ENCODE measurements around the gene CNOT4.
"Not testable (repeated sequence)": the region's sequence is repeated elsewhere in the genome, so short reads cannot be mapped to it uniquely, and the experiment has no call there.

Gene CNOT4

GRCh38 chr7:135512135-135512887 is 2.4 kb upstream of the CNOT4 start:
- peak; percentile 84 for DNase-seq (ENCODE audit: low spot score)

GRCh38 chr7:135510592-135511183 is 786 bp upstream of the CNOT4 start:
- peak; percentile 17 for DNase-seq (ENCODE audit: low spot score)

- DNase-seq (ENCODE audit: low spot score), result peak; percentile 82
These were observed 388 bp downstream of the CNOT4 start for GRCh38 chr7:135509589-135509838.

DNA sequence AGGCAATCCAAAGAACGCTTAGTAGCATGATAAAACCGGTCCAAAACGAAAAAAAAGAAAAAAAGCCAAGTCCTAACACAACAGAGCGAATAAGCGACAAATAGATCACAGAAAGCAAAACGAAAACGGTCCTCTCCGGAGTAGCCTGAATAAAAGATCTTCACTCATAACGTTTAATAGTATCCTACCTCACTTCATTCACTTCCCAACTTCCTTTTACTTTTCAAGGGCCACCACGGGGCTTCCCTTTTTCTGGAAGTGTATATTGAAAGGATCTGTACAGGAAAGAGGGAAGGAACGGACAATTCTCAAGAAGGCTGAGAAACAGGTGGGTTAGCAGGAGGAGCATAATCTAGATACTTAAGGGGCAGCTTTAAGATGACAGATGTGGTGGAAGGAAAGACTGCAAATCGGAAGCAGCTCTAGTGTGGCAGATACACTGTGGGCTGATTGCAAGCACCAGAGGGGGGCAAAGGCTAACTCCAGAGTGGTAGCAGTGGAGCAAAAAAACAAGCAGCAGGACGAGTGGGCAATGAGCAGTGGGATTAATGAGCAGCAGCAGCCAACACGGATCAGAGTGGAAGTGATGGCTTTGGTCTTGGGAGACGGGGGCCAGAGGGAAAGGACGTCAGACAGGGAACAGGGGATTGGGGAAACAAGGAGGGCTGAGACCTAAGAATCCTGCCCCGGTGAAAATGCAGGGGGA is 866 bp downstream of the CNOT4 start:
- DNase-seq (ENCODE audit: low spot score), result peak; percentile 44

- no peak for DNase-seq (ENCODE audit: low spot score)
These were observed 8.5 kb downstream of the CNOT4 start for GRCh38 chr7:135501402-135501801.

- no peak for DNase-seq (ENCODE audit: low spot score)
These were observed 10.1 kb downstream of the CNOT4 start for GRCh38 chr7:135499818-135500217.

DNA sequence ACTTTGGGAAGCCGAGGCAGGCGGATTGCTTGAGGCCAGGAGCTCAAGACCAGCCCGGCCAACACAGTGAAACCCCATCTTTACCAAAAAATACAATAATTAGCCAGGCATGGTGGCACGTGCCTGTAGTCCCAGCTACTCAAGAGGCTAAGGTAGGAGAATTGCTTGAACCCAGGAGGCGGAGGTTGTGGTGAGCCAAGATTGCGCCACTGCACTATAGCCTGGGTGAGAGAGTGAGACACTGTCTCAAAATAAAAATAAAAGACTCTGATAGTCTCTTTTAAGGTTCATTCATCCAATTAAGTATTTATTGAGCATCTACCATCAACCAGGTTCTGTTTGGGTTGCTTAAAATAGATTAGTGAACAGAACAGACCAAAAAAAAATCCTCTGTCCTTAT is 12.7 kb downstream of the CNOT4 start:
- not testable (repeated sequence) for DNase-seq (ENCODE audit: low spot score)

- no peak for DNase-seq (ENCODE audit: low spot score)
These were observed 16.5 kb downstream of the CNOT4 start for GRCh38 chr7:135493362-135493761.

- no peak for DNase-seq (ENCODE audit: low spot score)
These were observed 17.8 kb downstream of the CNOT4 start for GRCh38 chr7:135492151-135492550.

DNA sequence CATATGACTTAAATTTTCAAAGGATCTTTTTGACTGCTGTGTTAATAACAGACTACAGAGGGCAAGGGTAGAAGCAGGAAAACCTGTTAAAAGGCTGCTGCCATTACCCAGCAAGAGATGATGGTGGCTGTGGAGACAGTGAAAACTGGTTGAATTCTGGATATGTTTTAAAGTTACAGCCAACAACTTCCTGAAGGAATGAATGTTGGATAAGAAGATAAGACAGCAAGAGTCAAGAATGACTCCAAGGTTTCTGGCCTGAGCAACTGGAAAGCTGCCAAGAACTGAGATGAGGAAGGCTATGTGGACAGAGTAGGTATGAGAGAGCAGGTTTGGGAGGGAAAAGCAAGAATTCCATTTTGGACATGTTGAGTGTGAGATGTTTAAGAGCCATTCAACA is 19.1 kb downstream of the CNOT4 start:
- DNase-seq (ENCODE audit: low spot score), result peak; percentile 52

- no peak for DNase-seq (ENCODE audit: low spot score)
These were observed 20.1 kb downstream of the CNOT4 start for GRCh38 chr7:135489791-135490190.

DNA sequence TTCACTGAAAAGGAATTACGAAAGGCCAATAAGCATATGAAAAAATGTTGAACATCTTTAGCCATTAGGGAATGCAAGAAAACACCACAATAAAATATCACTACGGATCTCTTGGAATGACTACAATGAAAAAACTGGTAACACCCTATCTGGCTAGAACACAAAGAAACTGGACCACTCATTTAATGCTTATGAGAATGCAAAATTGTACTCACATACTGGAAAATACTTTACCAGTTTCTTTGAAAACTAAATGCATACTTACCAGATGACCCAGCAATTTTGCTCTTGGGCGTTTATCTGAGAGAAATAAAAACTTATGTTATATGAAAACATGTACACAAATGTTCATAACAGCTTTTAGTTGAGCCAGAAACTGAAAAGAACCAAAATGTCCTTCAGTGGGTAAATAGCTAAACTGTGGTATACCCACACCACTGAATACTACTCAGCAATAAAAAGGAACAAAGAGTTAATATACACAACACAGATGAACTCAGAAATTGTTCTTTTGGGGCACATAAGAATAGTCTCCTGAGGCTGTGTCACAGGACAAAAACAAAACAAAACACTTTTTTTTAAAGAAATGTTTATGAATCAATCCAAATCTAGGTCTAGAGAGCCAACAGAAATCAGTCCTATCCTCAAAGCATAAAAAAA is 23.5 kb downstream of the CNOT4 start:
- no peak for DNase-seq (ENCODE audit: low spot score)

DNA sequence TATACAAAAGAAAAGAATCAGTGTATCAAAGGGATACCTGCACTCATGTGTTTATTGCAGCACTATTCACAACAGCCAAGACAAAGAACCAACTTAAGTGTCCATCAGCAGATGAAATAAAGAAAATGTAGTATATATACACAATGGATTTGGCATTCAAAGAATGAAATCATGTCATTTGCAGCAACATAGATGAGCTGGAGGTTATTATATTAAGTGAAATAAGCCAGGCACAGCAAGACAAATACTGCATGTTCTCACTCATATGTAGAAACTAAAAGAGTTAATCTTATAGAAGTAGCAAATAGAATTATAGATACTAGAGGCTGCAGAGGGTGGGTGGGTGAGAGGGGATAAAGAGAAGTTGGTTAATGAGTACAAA is 28.3 kb downstream of the CNOT4 start:
- no peak for DNase-seq (ENCODE audit: low spot score)

- no peak for DNase-seq (ENCODE audit: low spot score)
These were observed 28.8 kb downstream of the CNOT4 start for GRCh38 chr7:135480966-135481597.

GRCh38 chr7:135475521-135475920 is 34.4 kb downstream of the CNOT4 start:
- DNase-seq (ENCODE audit: low spot score), result no peak

DNA sequence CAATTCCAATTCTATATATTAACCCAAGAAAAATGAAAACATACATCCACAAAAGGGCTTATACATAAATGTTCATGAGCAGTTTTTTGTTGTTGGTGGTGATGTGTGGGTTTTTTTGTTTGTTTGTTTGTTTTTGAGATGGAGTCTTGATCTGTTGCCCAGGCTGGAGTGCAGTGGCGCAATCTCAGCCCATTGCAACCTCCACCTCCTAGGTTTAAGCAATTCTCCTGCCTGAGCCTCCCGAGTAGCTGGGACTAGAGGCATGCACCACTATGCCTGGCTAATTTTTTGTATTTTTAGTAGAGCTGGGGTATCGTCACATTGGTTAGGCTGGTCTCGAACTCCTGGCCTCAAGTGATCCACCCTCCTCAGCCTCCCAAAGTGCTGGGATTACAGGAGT is 40.2 kb downstream of the CNOT4 start:
- DNase-seq (ENCODE audit: low spot score), result not testable (repeated sequence)

- no peak for DNase-seq (ENCODE audit: low spot score)
These were observed 42.6 kb downstream of the CNOT4 start for GRCh38 chr7:135467207-135467711.

DNA sequence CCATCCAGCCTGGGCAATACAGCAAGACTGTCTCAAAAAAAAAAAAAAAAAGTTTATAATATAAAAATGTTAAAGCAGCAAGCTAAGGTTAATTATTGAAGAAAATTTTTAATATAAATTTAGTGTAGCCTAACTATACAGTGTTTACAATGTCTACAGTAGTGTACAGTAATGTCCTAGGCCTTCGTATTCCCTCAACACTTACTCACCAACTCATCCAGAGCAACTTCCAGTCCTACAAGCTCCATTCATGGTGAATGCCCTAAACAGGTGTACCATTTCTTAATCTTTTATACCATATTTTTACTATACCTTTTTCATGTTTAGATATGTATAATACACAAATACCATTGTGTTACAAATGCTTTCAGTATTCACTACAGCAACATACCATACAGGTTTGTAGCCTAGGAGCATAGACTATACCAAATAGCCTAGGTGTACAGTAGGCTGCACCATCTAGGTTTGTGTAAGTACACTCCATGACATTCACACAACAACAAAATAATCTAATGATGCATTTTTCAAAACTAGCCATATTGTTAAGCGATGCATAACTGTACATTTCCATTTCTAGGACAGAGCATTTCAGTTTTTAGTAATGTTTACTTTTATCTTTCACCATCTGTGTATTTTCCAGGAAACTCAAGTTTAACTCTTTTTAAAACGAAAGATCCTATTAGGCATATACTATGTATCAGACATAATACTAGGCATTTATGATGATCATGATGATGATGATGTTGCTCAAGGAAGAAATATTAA is 43.3 kb downstream of the CNOT4 start:
- no peak for DNase-seq (ENCODE audit: low spot score)

DNA sequence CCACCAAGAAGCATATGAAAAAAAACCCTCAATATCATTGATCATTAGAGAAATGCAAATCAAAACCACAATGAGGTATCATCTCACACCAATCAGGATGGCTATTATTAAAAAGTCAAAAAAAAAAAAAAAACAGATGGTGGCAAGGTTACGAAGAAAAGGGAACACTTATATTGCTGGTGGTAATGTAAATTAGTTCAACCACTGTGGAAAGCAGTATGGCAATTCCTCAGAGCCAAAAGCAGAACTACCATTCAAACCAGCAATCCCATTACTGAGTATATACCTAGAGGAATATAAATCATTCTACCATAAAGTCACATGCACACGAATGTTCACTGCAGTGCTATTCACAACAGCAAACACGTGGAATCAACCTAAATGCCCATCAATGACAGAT is 46.0 kb downstream of the CNOT4 start:
- DNase-seq (ENCODE audit: low spot score), result no peak

DNA sequence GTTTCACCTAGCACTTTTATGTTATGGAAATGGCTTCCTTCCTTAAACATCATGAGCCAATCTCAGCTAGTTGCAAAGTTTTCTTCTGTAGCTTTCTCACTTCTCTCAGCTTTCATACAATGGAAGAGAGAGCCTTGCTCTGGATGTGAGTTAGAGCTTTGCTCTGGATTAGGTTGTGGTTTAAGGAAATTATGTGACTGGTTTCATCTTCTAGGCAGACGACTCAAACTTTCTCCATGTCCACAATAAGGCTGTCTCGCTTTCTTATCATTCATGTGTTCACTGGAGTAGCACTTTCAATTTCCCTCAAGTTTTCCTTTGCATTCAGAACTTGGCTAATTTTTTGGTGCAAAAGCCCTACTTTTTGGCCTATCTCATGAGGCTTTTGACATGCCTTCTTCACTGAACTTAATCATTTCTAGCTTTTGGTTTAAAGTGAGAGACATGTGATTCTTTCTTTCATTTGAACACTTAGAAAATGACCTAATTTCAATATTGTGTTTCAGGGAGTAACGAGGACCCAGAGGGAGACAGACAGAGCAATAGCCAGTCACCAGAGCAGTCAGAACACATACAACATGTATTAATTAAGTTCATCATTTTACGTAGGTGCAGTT is 49.8 kb downstream of the CNOT4 start:
- no peak for DNase-seq (ENCODE audit: low spot score)

GRCh38 chr7:135459076-135459475 is 50.8 kb downstream of the CNOT4 start:
- DNase-seq (ENCODE audit: low spot score), result no peak

All from LoVo (cell line).